Measurements from ENCODE around the gene AUTS2.

The AUTS2 gene

GRCh38 chr7:70758646-70759045 lies 1160.4 kb downstream of the AUTS2 start:
- no peak for DNase-seq (ENCODE audit: low spot score)

DNA sequence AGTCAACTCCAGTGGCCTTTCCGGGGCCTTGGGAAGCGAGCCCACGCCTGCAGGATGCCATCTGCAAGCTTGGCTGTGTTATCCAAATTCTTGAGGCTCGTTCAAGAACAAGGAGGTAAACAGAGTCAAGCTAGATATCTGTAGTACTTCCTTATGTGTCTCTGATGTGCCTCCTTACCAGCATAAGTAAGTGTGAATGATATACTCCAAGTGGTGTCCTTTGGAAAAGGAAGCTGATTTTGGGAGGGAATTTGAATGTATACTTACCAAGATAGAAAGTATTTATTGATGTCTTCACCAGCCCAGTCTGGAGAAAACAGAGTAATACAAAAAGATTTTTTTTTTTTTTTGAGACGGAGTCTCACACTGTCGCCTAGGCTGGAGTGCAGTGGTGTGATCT lies 1161.4 kb downstream of the AUTS2 start:
- no peak for DNase-seq (ENCODE audit: low spot score)

- no peak for DNase-seq (ENCODE audit: low spot score)
Observed at GRCh38 chr7:70761711-70762328, 1163.5 kb downstream of the AUTS2 start.

GRCh38 chr7:70762696-70763095 lies 1164.4 kb downstream of the AUTS2 start:
- no peak for DNase-seq (ENCODE audit: low spot score)

DNA sequence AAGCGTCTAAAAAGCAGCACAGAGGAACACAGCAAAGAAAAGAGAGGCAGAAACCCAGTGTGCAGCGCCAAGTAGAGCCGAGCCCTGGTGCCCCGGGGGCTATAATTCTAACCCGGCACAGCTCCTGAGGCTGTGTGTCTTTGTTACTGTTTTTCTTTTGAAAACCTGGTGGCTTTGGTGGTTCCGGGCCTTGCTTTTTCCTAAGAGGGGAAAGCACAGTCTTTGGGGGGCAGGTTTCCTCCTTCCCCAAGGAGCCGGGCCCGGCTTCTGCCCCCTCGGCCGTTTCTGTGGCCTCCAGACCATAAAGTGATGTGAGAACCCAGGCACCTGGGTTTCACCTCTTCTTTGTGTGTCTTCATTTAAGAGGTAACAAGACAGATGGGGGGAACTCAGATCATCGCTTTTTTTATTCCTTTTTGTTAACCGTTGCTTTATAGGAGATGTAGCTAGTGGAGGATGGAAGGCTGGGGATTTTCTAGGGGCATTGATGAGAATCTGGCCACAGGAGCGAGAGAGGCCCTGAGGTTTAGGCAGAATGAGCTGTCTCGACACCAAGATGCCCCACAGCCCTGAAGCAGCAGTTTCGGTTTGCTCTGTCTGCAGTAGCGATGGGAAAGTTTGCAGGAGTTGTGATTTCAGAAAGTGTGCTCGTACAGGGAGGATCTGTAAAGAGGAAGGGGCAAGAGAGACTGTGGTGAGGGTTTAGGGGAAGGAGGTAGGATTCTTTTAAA lies 1165.9 kb downstream of the AUTS2 start:
- DNase-seq (ENCODE audit: low spot score), result peak; percentile 34

- no peak for DNase-seq (ENCODE audit: low spot score)
Observed at GRCh38 chr7:70764701-70765208, 1166.5 kb downstream of the AUTS2 start.

- DNase-seq (ENCODE audit: low spot score), result no peak
Observed at GRCh38 chr7:70765651-70766050, 1167.4 kb downstream of the AUTS2 start.

- no peak for DNase-seq (ENCODE audit: low spot score)
Observed at GRCh38 chr7:70766109-70766508, 1167.8 kb downstream of the AUTS2 start.

DNA sequence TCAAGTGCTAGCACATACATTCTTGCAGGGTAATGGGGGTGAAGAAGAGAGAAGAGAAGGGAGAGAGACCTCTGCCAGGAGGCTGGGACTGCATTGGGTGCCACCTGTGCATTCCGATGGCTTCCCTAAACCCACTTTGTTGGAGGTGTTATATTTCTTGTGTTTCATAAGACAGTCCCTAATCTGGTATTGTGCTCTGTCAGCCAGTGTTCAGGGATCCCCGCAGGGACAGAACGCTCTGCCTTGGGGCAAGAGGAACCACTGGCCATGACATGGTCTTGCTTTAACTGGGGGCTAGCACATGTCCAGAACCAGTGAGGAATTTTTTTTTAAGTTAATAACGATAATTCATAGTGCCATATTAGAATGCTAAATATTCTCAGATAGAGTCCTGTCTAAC lies 1168.4 kb downstream of the AUTS2 start:
- no peak for DNase-seq (ENCODE audit: low spot score)

DNA sequence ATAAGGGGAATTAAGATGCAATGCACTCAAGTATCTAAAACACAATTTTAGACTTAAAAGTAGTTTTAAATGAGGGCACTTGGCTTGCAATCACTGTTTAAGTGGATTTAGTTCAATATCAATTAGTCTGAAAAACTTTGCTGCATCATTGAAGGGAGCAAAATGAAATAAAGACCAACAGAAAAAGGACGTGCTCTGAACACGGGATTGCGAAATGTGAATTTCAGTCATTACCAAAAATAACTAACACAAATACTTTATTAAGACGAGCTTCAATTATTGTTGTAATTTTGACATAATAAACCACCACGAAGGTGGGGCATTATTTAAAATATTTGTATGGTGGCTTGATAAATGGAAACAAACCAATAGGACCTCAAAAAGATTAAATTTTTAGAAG lies 1171.9 kb downstream of the AUTS2 start:
- no peak for DNase-seq (ENCODE audit: low spot score)

DNA sequence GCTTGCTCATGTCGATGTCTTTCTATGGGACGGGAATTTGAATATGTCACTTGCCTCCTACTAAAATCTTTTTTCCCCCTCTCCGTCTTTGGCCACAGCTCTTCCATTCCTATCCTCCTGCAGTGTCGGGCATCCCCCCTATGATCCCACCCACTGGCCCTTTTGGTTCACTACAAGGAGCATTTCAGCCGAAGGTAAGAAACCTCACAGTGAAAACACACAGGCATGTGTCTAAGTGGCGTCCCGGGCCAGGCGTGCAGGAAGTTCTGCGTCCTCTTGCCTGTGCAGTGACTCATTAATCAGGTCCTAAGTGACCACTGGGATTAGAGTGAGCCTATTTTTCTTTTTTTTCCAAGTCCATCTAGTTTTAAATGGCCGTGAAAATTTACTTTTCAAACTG lies 1173.2 kb downstream of the AUTS2 start:
- no peak for DNase-seq (ENCODE audit: low spot score)

GRCh38 chr7:70772891-70773290 lies 1174.6 kb downstream of the AUTS2 start:
- no peak for DNase-seq (ENCODE audit: low spot score)

DNA sequence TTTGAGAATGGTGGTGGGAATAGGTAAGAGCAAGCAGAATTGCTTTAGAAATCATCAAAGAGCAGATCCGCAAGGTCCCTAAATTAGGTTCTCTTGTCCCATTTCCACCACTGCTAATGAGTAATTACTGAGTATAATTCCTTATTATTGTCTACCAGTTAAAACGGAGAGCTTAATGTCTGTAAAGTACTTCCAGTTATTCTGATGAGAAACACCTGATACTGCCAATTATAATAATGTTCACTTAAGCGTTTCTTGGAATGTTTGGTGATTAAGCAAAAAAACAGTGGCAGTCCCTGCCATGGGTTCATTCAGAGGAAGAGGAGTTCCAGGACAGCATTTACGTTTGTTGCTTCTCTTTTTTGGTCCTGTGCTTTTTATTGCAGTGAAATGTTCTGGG lies 1175.1 kb downstream of the AUTS2 start:
- no peak for DNase-seq (ENCODE audit: low spot score)

DNA sequence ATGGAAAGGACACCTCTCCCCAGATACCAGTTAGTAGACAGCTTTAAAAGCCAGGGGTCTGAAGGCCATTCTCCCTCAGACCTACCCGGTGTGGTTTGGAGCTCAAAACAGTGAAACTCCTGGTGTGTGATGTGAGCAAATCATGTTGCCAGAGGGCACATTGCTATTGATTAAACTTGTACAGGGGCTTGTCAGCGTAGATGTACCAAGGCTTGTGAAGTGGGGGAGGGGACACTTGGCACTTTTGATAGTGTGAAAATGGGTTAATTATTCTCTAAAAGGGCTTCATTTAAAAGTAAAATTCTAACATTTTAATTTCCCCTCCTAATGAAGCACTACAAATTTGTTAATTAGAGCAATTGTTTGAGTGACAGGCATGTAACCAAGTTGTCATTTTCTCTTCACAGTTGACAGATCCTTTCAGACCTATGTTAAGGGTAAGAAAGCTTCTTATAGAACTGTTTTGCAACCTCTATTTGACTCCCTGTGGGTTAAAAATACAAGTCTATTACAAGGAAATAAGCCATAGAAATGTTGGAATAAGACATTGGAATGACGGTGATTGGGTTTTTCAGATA lies 1176.8 kb downstream of the AUTS2 start:
- DNase-seq (ENCODE audit: low spot score), result no peak

DNA sequence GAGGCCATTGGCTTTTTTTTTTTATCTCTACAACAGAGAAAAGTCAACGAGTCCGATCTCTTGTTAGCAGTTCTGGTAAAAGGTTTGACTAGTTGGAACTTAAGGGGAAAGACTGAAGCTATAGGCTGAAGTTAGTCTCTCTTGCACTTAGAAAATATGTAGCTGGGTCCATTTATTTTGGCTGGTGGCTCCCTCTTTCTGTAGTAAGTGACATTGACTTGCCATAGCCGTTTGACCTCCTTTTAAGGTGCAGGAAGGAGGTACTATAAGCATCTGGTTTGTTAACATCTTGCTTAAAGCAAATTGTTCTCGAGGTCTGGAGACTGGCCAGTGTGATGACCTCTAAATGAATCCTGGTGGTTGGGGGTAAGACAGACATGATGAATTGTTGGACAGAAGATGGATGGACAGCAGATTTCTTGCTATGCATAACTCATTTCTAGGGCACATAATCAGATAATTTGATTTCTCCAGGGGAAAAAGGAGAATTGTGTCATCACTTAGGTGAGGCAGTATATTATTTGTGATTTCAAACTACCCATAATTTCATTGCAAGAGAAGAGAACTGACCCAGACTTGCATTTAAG lies 1177.4 kb downstream of the AUTS2 start:
- DNase-seq (ENCODE audit: low spot score), result peak; percentile 15

DNA sequence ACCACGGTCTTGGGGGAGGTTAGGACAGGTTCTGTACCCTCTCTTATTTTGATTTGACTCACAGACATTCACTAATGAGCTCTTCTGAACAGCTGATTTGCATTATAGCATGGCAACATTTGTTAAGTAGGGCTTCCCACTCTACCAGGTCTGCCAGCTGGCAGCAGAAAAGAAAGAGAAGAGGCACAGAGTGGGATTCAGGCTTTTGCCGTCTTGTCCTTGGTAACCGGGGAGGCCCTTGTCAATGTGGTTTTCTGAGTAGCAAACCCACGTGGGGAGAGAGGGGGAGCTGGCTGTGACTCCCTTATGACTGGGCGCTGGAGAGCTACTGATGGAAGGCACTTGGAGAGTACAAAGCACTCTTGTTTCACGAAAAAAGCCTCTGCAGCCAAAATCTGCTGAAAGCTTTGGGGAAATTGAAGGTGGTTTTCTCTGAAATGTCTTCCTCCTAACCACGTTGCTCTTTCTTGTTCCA lies 1178.4 kb downstream of the AUTS2 start:
- DNase-seq (ENCODE audit: low spot score), result peak; percentile 50

DNA sequence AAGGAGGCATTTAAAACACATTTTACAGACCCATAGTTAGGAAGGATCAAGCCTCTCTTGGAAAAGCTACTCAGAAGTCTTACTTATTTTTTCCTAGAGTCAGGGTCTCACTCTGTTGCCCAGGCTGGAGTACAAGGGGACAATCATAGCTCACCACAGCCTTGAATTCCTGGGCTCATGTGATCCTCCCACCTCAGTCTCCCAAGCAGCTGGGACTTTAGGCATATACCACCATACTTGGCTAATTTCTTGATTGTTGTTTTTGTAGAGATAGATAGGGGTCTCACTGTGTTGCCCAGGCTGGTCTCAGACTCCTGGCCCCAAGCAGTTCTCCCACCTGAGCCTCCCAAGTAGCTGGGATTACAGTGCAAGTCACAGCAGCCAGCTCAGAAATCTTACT lies 1179.0 kb downstream of the AUTS2 start:
- DNase-seq (ENCODE audit: low spot score), result no peak

DNA sequence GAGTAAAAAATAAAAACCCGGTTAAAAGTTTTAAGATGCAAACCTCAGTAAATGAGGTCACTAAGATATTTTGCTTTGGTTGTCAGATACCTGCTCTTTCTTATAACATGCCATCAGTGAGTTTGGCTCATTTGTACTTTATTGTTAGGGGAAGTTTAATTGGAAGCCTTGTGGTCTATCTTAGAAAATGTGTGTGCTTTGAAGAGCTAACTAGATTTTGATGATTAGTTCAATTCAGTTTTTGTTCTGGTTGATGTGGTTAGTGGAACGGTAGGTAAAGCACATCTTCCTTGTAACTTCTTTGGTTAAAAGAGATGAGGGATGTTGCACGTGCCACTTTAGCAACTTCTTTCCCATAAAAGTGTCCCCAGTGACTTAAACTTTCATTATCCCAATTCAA lies 1180.3 kb downstream of the AUTS2 start:
- peak; percentile 56 for DNase-seq (ENCODE audit: low spot score)

GRCh38 chr7:70779321-70779720 lies 1181.0 kb downstream of the AUTS2 start:
- DNase-seq (ENCODE audit: low spot score), result no peak

DNA sequence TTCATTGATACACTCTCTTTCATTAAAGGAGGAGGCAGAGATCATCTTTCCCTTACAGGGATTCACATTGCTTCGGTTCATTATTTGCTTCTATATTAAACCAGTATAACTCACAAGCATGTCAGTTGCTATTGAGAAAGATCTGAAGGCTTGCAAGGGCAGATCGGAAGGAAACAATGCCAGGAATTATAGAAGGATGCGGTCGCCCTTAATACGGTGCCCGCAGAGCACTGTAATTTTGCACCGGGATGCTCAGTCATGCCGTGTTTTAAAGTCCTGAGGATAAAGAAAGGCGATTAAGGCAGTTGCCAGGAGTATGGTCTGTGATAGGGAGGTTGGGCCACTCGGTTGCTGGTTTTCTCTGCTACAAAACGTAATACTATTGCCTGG lies 1183.6 kb downstream of the AUTS2 start:
- DNase-seq (ENCODE audit: low spot score), result no peak

GRCh38 chr7:70782796-70783195 lies 1184.5 kb downstream of the AUTS2 start:
- DNase-seq (ENCODE audit: low spot score), result no peak

GRCh38 chr7:70785427-70785826 lies 1187.2 kb downstream of the AUTS2 start:
- no peak for DNase-seq (ENCODE audit: low spot score)

DNA sequence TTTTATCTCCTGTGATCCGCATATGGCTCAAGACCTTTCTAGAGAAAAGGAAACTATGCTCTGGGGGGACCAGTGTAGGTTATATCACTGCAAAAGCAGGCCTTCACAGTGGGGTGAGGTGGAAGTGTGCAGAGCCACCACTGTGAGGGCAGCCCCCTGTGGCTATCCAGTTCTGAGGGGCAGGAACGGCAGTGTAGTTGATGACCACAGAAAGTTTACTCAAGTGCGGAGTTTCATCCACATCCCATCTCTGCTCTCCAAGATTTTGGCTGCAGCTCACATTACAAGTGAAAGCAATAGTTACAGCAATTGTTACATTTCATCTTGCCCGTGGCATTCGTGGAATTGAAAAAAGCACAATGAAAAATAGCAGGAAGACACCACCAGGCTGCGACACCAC lies 1187.8 kb downstream of the AUTS2 start:
- no peak for DNase-seq (ENCODE audit: low spot score)
